Measurements from ENCODE around the gene ZFP3. TPM values are rescaled to one million over a fixed set of nuclear protein-coding genes. Genes with fewer than 3 reads are reported as not detected.
"Not testable (repeated sequence)": the region's sequence is repeated elsewhere in the genome, so short reads cannot be mapped to it uniquely, and the experiment has no call there.

The ZFP3 gene
- not detected in 2 replicates for total RNA-seq (2014; rRNA removed; shearing (Covaris generic))

DNA sequence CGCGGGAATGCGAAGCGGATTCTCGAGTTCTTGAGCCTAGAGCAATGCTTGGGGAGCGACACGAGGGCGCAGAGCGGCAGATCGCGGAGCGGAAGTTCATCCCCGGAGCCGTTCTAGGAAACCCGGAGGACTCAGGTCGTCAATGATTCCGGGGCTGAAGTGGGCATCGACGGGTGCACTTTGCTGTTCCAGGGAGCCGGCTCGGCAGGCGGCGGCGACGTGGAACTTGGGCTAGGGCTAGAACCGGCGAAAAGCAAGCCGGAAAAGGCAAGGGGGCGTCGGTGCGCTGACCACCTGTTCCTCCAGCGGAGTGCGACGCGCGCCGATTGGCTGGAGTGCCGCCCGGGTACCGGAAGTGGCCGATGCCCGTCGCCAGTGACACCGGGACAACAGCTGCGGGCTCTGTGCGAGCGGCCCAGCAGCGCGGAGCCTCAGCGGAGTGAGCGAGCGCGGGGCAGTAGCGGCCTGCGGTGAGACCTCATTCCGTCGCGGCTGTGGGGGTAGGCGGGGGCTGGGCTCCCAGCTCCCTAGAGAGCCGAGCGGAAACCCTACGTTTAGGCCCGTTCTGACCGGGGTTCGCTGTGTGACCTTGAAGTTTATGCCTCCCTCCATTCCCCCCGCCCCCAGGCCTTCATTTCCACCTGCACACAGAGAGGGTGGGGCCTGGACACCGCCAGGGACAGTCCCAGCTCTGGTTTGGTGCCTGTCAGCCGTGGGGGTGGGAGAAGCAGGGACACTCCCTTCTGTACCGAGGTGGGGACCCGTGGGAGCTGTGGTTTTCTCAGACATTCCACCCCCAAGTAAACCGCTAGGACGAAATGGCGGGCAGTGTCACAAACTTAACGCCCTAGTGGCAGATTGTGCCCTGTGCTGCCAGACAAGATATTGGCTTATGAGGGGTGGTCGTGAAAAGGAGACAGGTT lies at the start of gene ZFP3:
Gene ZFP3 (plus strand): TSS at position 362 of the 923 bp plus-strand sequence. CDS start 13,038 bp downstream, outside the sequence.
- peak; percentile 87 for DNase-seq (ENCODE audit: low spot score)
- in situ Hi-C loops (cut with HindIII; ENCODE audit: low sequenced_read_pairs) = no loop called here

- in situ Hi-C loops (cut with HindIII; ENCODE audit: low sequenced_read_pairs) = not testable (repeated sequence)
These were observed 48.1 kb upstream of the ZFP3 start for GRCh38 chr17:5030168-5030567.

DNA sequence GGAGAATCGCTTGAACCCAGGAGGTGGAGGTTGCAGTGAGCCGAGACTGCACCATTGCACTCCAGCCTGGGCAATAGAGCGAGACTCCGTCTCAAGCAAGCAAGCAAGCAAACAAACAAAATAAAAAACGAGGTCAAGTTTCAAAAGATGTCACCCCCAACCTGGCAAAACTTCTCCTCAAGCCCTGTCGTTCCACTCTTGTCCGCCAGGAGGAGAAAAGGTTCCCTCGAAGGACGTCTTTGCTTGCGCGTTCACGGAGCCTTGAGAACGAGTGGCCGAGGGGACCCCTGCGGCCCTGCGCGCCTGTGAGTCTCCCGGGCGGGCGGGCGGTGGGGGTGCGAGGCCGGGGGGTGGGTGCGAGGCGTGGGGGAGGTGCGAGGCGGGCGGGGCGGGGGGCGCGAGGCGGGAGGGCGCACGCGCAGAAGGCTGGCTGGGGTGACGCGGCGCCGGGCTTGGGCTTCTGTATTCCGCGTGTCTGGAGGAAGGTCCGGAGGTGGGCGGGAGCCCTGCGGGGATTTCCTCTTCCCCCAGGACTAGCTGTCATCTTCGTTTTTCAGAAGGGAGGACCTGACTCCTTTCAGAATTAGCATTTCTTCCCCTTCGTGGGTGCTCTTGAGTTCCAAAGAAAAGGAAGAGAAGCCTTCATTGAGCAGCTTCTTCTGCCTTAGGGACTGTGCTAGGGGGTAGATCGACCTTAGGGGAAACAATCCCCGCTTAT lies 46.7 kb upstream of the ZFP3 start:
- in situ Hi-C loops (cut with HindIII; ENCODE audit: low sequenced_read_pairs) = no loop called here
- peak; percentile 76 for DNase-seq (ENCODE audit: low spot score)

More at GRCh38 chr17:5030168-5030567, 48.1 kb upstream of the ZFP3 start:
- DNase-seq (ENCODE audit: low spot score) = not testable (repeated sequence)

DNA sequence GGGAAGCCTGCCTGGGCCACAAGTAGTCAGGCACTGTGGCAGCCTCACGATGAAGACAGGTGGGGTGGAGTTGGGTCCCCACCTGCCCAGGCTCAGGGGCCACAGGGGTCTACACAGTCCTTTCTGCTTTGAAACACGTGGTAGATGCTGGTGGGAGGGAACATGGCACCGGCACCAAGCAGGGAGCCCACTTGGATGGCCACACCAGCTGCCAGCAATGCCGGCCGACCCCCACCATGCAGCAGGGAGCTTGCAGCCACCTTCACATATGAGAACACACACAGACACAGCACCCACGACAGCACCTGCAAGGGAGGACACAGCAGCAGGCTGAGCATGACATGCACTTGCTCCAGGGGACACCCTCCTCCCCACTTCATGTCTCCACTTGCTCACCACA lies 45.4 kb upstream of the ZFP3 start:
- in situ Hi-C loops (cut with HindIII; ENCODE audit: low sequenced_read_pairs) = no loop called here

DNA sequence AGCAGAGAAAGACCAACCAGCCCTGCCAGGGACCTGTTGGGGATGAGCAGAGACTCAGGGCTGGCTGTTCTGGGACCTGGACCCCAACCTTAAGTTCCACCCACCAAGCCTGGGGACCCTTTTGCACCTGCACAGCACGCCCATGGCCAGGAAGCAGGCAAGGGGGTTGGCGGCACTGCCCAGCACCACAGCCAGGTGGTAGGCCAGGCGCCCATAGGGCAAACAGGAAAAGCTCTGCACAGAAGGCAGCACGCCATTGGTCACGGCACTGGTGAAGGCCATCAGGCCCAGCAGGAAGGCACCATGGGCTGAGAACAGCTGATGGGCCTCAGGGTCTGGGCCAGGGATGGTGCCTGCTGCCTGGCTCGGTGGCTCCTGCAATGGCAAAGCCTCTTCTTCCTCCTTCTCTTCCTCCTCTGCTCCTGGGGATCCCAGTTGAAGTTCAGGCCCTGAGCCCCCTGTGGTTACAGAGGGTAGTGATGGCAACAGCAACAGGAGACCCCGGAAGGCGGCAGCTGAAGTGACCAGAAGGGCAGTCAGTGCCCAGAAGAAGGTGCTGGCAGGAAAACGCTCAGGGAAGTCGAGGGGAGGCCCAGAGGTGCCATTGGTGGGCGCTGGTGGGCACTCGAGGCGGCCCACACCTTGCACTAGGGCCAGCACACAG lies 44.8 kb upstream of the ZFP3 start:
- in situ Hi-C loops (cut with HindIII; ENCODE audit: low sequenced_read_pairs) = no loop called here
- no peak for DNase-seq (ENCODE audit: low spot score)

More for the DNA sequence above, 45.4 kb upstream of the ZFP3 start:
- no peak for DNase-seq (ENCODE audit: low spot score)

- DNase-seq (ENCODE audit: low spot score) = no peak
- in situ Hi-C loops (cut with HindIII; ENCODE audit: low sequenced_read_pairs) = no loop called here
These were observed 44.2 kb upstream of the ZFP3 start for GRCh38 chr17:5034063-5034462.

DNA sequence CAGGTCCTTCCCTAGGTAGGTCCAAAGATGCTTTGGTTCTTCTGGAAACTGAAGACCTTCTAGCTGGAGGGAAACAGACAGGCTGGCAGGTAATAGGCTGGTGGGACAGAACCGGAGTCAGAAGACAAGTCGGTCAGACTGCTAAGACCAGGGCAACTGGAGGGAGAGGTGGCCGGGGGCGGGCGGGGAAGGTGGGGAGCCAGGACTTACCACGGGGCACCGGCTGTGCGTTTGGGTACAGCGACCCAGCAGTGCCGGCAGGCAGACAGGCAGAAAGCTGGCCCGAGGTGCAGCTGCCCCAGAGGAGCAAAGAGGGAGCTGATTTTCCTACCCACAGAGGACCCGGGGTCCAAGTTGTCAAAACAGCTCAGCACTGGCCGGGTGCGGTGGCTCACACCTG lies 43.6 kb upstream of the ZFP3 start:
- DNase-seq (ENCODE audit: low spot score) = no peak
- in situ Hi-C loops (cut with HindIII; ENCODE audit: low sequenced_read_pairs) = no loop called here

DNA sequence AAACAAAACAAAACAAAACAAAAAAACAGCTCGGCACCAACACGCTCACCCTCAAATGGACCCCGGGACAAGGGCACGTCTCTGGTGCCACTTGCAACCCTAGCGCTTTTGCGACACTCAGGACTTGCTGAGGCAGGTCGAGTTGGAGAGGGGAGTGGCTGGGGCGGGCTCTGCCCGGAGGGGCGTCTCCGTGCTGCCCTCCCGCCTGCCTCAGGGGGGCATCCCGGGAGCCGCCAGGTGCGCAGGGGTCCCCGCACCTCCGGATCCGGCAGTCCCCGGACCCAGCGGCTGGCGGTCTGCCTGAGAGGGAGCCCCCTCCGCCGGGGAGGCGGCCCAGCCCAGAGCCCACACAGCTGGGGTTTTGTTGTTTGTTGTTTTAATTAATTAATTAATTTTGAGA lies 43.0 kb upstream of the ZFP3 start, which contains the start of gene SLC52A1:
Gene SLC52A1 (minus strand): TSS at position 112 of the 400 bp plus-strand sequence. CDS start 820 bp downstream, outside the sequence.
- in situ Hi-C loops (cut with HindIII; ENCODE audit: low sequenced_read_pairs) = no loop called here
- no peak for DNase-seq (ENCODE audit: low spot score)

DNA sequence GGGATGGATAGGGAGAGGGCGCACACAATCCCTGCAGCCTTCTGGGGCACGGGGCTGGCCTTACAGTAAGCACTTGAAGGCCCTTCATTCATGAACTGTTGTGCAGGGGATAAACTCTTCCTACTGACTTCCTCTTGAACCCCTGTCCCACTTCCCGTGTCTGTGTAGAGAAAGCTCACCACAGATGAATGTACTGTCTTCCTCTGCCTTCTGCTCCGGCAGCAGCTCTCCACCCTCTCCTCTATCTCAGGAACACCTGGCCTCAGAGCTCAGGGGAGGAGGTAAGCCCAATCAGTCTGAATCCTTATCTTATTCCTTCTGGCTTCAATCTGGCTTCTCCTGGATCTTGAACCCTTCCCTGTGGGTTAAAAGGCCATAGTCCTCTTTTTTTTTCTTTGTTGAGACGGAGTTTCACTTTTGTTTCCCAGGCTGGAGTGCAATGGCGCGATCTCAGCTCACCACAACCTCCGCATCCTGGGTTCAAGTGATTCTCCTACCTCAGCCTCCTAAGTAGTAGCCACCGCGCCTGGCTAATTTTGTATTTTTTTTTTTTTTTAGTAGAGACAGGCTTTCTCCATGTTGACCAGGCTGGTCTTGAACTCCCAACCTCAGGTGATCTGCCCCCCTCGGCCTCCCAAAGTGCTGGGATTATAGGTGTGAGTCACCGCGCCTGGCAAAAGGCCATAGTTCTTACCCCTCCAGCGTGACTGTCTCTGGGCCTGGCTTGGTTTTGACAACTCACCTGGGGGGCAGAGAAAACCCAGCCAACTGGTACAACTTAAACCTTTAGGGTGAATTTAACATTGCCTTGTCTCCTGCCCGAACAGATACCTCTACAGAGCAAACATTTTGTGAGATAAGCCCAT lies 35.9 kb upstream of the ZFP3 start:
- no peak for DNase-seq (ENCODE audit: low spot score)
- in situ Hi-C loops (cut with HindIII; ENCODE audit: low sequenced_read_pairs) = no loop called here

GRCh38 chr17:5043524-5043923 lies 34.7 kb upstream of the ZFP3 start:
- DNase-seq (ENCODE audit: low spot score) = no peak
- in situ Hi-C loops (cut with HindIII; ENCODE audit: low sequenced_read_pairs) = no loop called here

DNA sequence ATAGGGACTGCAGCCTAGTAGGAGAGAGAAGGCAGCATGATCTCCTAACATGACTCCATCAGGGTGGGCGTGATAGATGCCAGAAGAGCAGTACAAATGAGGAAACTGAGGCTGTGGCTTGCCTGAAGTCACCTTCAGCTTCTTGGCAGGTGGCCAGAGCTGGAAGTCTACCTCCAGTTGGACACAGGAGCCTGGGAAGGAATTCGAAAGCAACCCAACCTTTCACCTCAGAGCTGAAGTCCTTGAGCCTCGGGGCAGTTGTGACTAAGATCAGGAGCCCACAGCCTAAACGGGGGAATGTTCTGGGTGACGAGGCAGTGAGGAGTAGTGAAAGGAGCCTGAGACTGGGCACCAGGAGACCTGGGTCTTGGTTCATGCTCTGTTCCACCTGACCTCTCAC lies 33.6 kb upstream of the ZFP3 start:
- in situ Hi-C loops (cut with HindIII; ENCODE audit: low sequenced_read_pairs) = no loop called here
- no peak for DNase-seq (ENCODE audit: low spot score)

- in situ Hi-C loops (cut with HindIII; ENCODE audit: low sequenced_read_pairs) = no loop called here
- DNase-seq (ENCODE audit: low spot score) = no peak
These were observed 32.8 kb upstream of the ZFP3 start for GRCh38 chr17:5045496-5045895.

DNA sequence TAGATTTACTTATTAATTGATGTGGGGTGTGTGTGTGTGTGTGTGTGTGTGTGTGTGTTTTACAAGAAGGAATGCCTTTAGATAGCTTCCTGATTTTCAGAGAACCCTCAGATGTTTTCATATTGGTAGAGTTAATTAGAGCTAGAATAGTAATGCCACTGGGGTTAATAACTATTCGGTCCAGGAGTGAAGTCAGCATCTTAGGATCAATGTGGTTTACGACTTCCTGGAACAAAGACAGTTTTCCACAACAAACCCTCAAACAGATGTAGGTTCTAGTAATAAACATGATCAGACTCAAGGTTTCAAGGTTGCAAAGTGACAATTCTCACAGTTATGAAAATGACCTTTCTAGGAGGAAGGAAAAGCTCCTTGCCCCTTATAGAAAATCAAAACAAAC lies 30.8 kb upstream of the ZFP3 start:
- in situ Hi-C loops (cut with HindIII; ENCODE audit: low sequenced_read_pairs) = no loop called here

DNA sequence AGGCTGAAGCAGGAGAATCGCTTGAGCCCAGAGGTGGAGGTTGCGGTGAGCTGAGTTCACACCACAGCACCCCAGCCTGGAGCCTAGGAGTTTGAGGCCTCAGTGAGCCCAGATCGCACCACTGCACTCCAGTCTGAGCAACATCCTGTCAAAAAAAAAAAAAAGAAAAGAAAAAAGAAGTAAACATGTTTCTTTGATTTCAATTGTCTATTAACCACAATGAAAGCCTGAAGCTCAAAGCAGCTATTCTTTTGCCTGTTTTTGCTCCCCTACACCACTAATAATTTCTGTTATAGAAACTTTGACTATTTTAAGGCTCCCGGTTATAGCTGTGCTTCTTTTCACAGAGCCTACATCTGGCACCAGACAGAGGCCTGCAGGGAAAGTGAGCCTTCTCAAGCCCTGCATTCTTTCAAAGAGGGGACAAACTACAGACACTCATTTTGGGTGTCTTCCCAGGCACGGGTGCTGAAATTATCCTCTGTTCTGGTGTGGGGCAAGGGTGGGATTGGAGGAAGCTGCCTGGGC lies 28.9 kb upstream of the ZFP3 start:
- in situ Hi-C loops (cut with HindIII; ENCODE audit: low sequenced_read_pairs) = no loop called here

More for the DNA sequence above, 30.8 kb upstream of the ZFP3 start:
- DNase-seq (ENCODE audit: low spot score) = no peak

DNA sequence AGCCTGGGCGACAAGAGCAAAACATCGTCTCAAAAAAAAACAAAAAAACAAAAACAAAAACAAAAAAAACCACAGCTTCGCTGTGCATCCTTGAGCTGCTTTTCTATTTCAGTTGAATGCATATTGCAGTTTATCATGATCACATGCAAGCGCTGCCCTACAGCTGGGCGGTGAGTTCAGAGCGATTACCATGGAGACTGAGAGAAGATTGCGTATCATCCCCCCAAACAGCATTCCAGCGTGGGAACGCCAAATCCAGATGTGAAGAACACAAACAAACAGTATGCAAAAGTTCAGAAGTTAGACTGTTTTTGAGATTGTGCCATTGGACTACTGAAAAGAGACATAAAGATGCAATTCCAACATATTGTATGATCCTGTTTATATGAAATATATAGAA lies 28.0 kb upstream of the ZFP3 start:
- no peak for DNase-seq (ENCODE audit: low spot score)
- in situ Hi-C loops (cut with HindIII; ENCODE audit: low sequenced_read_pairs) = no loop called here

More for the DNA sequence above, 28.9 kb upstream of the ZFP3 start:
- DNase-seq (ENCODE audit: low spot score) = no peak

DNA sequence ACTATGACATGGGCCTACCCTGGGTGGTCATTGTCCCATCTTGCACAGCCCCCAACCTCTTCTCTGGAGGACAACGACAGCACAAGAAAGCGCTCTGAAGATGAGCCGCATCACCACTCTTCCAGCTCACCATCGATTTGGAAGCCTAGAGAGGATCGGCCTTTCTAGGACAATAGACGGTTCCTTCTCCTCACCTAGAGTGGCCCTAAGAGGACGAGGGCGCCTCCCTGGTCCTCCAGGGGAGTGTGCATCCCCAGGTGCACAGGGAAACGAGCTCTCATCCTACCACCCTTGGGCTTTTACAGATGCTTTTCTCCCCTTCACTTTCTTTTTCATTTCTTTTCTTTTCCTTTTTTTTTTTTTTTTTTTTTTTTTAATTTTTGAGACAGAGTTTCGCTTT lies 22.7 kb upstream of the ZFP3 start:
- in situ Hi-C loops (cut with HindIII; ENCODE audit: low sequenced_read_pairs) = no loop called here
- DNase-seq (ENCODE audit: low spot score) = no peak

DNA sequence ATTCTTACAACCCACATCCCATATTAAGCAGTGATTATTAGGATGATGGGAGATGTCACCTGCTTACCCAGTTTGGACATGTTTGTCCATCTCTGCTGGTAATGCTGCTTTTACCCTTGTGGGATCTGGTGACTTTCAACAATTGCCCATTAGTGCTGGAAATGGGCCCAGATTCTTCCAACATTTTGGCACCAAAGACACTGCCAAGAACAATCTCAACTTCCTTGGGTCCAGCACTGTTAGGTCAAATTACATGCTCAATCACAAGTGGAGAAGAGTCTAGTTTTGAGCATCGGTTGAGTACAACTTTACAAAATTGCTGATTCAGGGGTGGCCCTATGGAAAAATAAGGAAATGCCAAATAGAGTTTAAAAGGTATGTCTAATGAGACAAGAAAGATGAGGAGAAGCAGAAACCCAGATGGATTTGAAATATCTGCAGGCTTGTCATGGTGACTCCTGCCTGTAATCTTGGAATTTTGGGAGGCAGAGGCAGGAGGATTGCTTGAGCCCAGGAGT lies 13.0 kb upstream of the ZFP3 start:
- DNase-seq (ENCODE audit: low spot score) = no peak
- in situ Hi-C loops (cut with HindIII; ENCODE audit: low sequenced_read_pairs) = no loop called here

- DNase-seq (ENCODE audit: low spot score) = no peak
- in situ Hi-C loops (cut with HindIII; ENCODE audit: low sequenced_read_pairs) = no loop called here
These were observed 10.0 kb upstream of the ZFP3 start for GRCh38 chr17:5068236-5068635.
